Medulla oblongata (tissue), 1 donor: ENCODE data around the gene TMPRSS9.

ENCODE experiments used
- DNase-seq: peaks from one replicate; pipeline ENCODE4 v3.0.0-alpha.2; 2015; ENCODE audit errors: extremely low spot score

Gene TMPRSS9

GRCh38 chr19:2329501-2329916, 30.6 kb upstream of the TMPRSS9 start:
- no peak for DNase-seq

GRCh38 chr19:2330255-2330631, 29.8 kb upstream of the TMPRSS9 start:
- DNase-seq, result no peak

GRCh38 chr19:2330632-2331284, 29.3 kb upstream of the TMPRSS9 start:
- no peak for DNase-seq

GRCh38 chr19:2331601-2332246, 28.3 kb upstream of the TMPRSS9 start:
- peak; percentile 88 for DNase-seq

DNA sequence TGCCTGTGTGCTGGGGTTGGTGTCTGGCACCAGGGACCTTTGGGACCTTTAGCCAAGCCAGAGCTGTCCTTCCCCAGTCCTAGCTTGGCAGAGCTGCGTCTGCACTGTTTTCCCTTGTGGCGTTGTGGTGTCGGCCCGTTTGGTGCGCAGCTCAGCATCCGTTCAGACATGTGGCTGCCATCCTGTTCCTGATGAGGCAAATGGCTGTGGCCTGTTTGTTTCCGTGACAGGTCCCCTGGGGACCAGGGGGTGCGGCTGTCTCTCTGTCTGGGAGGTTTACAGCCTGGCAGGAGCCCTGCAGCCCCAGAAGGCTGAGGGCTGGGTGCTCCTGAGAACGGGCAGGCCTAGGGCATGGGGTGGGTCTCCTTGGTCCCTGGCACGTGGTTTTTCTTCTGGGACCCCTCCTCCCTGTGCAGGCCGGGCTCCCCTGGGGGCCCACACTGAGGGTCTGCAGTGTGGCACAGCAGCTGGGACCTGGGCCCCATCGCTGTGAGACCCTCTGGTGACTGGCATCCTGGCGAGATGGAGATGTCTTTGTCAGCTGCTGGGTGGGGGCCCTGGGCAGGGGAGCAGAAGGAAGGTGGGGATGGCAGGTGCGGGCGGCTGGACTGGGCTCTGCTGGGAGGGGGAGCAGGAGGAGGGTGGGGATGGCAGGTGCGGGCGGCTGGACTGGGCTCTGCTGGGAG, 27.6 kb upstream of the TMPRSS9 start:
- DNase-seq, result peak; percentile 40

DNA sequence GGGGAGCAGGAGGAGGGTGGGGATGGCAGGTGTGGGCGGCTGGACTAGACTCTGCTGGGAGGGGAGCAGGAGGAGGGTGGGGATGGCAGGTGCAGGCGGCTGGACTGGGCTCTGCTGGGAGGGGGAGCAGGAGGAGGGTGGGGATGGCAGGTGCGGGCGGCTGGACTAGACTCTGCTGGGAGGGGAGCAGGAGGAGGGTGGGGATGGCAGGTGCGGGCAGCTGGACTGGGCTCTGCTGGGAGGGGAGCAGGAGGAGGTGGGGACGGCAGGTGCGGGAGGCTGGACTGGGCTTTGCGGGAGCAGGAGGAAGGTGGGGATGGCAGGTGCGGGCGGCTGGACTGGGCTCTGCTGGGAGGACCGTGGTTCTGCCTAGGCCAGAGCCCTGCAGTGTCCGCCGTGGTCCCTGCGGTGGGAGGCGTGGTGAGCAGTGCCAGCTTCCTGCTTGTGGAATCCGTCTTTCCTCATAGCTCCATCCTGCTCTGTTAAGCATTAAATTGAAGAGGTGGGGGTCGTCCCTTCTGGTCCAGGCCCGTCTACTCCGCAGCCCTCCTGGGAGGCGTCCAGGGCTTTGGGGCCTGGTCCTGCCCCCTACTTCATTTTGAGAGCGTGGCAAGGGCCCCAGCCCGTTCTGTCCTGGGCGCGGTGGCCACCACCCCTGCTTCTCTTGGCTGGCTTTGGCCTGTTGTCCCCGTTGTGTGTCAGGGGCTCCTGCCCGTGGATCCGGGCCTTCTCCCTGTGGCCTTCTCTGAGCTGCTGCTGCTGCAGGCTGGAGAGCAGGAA, 26.8 kb upstream of the TMPRSS9 start:
- no peak for DNase-seq

GRCh38 chr19:2333807-2334211, 26.3 kb upstream of the TMPRSS9 start:
- no peak for DNase-seq

- DNase-seq, result no peak
Measured at GRCh38 chr19:2334426-2334825, 25.6 kb upstream of the TMPRSS9 start.

DNA sequence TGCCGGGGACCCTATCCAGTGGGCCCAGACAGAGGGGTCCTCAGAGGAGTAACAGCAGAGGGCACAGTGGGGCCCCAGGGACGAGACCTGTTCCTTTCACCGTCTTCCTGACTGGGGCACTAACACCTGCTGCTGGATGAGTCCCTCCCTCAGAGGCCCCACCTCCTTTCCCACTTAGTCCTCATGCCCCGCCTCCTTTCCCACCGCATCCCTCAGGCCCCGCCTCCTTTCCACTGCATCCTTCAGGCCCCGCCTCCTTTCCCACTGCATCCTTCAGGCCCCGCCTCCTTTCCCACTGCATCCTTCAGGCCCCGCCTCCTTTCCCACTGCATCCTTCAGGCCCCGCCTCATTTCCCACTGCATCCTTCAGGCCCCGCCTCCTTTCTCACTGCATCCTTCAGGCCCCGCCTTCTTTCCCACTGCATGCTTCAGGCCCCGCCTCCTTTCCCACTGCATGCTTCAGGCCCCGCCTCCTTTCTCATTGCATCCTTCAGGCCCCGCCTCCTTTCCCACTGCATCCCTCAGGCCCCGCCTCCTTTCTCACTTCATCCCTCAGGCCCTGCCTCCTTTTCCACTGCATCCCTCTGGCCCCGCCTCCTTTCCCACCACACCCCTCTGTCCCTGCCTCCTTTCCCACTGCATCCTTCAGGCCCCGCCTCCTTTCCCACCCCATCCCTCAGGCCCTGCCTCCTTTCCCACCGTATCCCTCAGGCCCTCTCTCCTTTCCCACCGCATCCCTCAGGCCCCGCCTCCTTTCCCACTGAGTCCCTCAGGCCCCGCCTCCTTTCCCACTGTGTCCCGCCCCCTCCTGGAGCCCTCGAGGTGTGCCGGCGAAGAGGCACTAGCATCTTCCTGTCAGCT, 24.8 kb upstream of the TMPRSS9 start:
- DNase-seq, result no peak

DNA sequence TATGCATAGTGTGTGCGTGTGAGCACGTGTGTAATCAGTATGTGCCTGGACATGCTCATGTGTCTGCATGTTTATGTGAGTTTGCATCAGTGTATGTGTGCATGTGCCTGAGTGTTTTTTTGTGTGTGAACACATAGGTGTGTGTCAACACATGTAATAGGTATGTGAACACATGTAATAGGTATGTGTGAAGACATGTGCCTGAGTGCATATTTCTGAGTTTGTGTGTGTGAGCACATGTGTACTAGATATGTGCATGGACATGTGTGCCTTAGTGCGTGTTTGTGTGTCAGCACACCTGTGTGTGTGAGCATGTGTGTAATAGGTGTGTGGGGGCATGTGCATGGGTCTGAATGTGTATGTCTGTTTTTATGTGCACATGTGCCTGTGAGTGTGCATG, 24.2 kb upstream of the TMPRSS9 start:
- no peak for DNase-seq

- no peak for DNase-seq
Measured at GRCh38 chr19:2336528-2337328, 23.3 kb upstream of the TMPRSS9 start.

DNA sequence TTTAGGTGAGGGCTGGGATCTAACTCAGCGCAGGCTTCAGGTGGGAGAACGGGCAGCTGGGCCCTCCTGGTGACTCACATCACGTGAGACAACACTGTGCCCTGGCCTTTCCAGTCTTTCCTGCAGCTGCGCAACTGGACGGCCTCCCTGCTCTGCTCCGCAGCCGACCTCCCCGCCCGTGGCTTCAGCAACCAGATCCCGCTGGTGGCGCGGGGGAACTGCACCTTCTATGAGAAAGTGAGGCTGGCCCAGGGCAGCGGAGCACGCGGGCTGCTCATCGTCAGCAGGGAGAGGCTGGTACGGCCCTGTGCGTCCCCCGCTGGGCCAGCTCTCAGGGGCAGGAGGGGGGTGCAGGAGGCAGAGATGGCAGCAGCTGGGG, 22.7 kb upstream of the TMPRSS9 start:
- DNase-seq, result peak; percentile 82

DNA sequence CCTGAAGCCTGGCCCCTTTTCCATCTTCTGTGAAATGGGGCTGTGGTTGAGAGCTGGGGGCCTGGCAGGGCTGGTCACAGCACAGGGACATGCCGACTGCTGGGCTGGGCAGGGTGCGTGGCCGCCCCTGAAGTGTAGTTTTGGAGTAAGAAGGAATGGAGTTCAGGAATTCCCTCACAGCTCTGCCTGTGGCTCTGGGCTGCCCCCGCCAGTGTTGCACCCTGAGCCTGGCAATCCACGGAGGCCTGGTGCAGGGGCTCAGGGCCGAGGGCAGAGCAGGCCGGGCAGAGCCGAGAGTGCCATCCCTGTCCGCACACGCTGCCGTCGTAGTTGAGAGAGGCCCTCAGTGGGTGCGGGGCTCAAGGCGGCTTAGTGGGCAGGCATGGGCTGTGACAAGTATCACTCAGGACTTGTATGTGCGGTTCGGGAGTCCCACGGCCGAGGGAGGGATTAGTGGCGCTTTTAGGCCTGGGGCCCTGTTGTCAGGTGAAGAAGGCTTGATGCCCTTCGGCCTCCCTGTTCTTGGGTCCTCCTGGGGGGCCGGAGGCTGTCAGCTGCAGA, 21.9 kb upstream of the TMPRSS9 start:
- no peak for DNase-seq

DNA sequence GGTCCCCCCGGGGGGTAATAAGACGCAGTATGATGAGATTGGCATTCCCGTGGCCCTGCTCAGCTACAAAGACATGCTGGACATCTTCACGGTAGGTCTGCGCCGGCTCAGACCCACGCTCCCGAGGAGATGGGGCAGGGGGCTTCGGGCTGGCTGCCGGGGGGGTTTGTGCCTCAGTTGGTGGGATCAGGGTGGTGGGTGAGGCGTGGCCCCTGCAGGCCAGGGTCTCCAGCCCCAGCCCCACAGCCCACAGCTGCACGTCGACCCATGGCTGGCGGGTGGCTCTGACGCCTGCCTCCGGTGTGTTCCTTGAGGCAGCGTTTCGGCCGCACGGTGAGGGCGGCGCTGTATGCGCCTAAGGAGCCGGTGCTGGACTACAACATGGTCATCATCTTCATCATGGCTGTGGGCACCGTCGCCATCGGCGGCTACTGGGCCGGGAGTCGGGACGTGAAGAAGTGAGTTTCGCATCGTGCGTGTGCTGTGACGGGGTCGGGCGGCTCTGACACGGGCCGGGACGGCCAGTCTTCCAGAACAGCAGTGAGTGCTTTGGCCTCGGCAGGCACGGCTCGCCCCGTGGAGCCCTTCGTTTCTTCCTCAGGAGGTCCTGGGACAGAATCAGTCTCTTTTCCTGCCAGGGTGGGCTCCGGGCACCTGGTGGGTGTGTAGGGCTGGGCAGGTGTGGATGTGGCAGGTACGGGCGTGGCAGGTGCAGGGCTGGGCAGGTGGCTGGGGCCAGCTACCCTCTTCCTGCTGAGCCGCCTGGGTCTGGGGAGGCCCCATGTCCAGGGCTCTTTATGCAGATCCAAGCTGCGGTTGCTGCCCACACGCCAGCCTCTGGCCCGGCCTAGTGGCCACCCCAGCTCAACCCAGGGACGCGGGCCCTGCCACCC, 21.1 kb upstream of the TMPRSS9 start:
- no peak for DNase-seq

- DNase-seq, result no peak
Measured at GRCh38 chr19:2339644-2340310, 20.3 kb upstream of the TMPRSS9 start.

- no peak for DNase-seq
Measured at GRCh38 chr19:2340496-2341243, 19.4 kb upstream of the TMPRSS9 start.

GRCh38 chr19:2341244-2341751, 18.8 kb upstream of the TMPRSS9 start:
- DNase-seq, result no peak

GRCh38 chr19:2341982-2342381, 18.1 kb upstream of the TMPRSS9 start:
- no peak for DNase-seq
